ENCODE results near the gene MEFV. TPM values are rescaled to one million over a fixed set of nuclear protein-coding genes. Genes with fewer than 3 reads are reported as not detected.

The MEFV gene
- polyA plus RNA-seq, 1 donor, result 0.45 TPM

- H3K27ac ChIP-seq (ENCODE audit: low read length), result no peak overlapping the region
- DNase-seq, result no peak
- H3K9me3 ChIP-seq (ENCODE audit: control insufficient read depth, low read depth, low read length), result no peaks in the 10 kb centered on the region
- no peaks in the 10 kb centered on the region for H3K36me3 ChIP-seq (ENCODE audit: control insufficient read depth, insufficient read depth, low read length)
- no CpG with 5 or more reads among the region's 5 CpGs for WGBS (ENCODE audit: insufficient coverage, low lambda C conversion rate)
- no peak overlapping the region for H3K4me3 ChIP-seq (ENCODE audit: low read length)
- no peaks in the 10 kb centered on the region for H3K27me3 ChIP-seq (ENCODE audit: control insufficient read depth, insufficient read depth, low read length)
- no peaks in the 10 kb centered on the region for H3K4me1 ChIP-seq (ENCODE audit: control insufficient read depth, insufficient read depth, low read length)
These were observed 7.8 kb downstream of the MEFV start for GRCh38 chr16:3248596-3248995.

- H3K27ac ChIP-seq (ENCODE audit: low read length), result no peak overlapping the region
- H3K9me3 ChIP-seq (ENCODE audit: control insufficient read depth, low read depth, low read length), result no peaks in the 10 kb centered on the region
- no peaks in the 10 kb centered on the region for H3K36me3 ChIP-seq (ENCODE audit: control insufficient read depth, insufficient read depth, low read length)
- H3K4me3 ChIP-seq (ENCODE audit: low read length), result no peak overlapping the region
- no peak for DNase-seq
- no peaks in the 10 kb centered on the region for H3K4me1 ChIP-seq (ENCODE audit: control insufficient read depth, insufficient read depth, low read length)
- WGBS (ENCODE audit: insufficient coverage, low lambda C conversion rate), result no CpG with 5 or more reads among the region's 10 CpGs
- H3K27me3 ChIP-seq (ENCODE audit: control insufficient read depth, insufficient read depth, low read length), result no peaks in the 10 kb centered on the region
These were observed 9.6 kb downstream of the MEFV start for GRCh38 chr16:3246876-3247275.

GRCh38 chr16:3246002-3246401 is 10.4 kb downstream of the MEFV start:
- no peak overlapping the region for H3K4me3 ChIP-seq (ENCODE audit: low read length)
- H3K36me3 ChIP-seq (ENCODE audit: control insufficient read depth, insufficient read depth, low read length), result no peaks in the 10 kb centered on the region
- no peaks in the 10 kb centered on the region for H3K27me3 ChIP-seq (ENCODE audit: control insufficient read depth, insufficient read depth, low read length)
- H3K9me3 ChIP-seq (ENCODE audit: control insufficient read depth, low read depth, low read length), result no peaks in the 10 kb centered on the region
- no peak overlapping the region for H3K27ac ChIP-seq (ENCODE audit: low read length)
- no peaks in the 10 kb centered on the region for H3K4me1 ChIP-seq (ENCODE audit: control insufficient read depth, insufficient read depth, low read length)
- DNase-seq, result no peak
- WGBS (ENCODE audit: insufficient coverage, low lambda C conversion rate), result 80% methylated on average over 1 of the region's 7 CpGs

GRCh38 chr16:3243882-3244281 is 12.6 kb downstream of the MEFV start:
- Histone ChIP-seq H3K27ac (ENCODE audit: low read length) (no peak overlapping the region), H3K4me3 (ENCODE audit: low read length) (no peak overlapping the region), H3K9me3 (ENCODE audit: control insufficient read depth, low read depth, low read length) (no peaks in the 10 kb centered on the region), H3K27me3 (ENCODE audit: control insufficient read depth, insufficient read depth, low read length) (no peaks in the 10 kb centered on the region), H3K36me3 (ENCODE audit: control insufficient read depth, insufficient read depth, low read length) (no peaks in the 10 kb centered on the region), H3K4me1 (ENCODE audit: control insufficient read depth, insufficient read depth, low read length) (no peaks in the 10 kb centered on the region)
- WGBS (ENCODE audit: insufficient coverage, low lambda C conversion rate), result 100% methylated on average over 1 of the region's 6 CpGs
- no peak for DNase-seq

- no CpG with 5 or more reads among the region's 11 CpGs for WGBS (ENCODE audit: insufficient coverage, low lambda C conversion rate)
These were observed 13.7 kb downstream of the MEFV start for GRCh38 chr16:3242709-3243108.

GRCh38 chr16:3241761-3242160 is 14.7 kb downstream of the MEFV start:
- Histone ChIP-seq H3K27ac (ENCODE audit: low read length) (no peak overlapping the region), H3K27me3 (ENCODE audit: control insufficient read depth, insufficient read depth, low read length) (no peaks in the 10 kb centered on the region), H3K4me3 (ENCODE audit: low read length) (no peak overlapping the region), H3K9me3 (ENCODE audit: control insufficient read depth, low read depth, low read length) (no peaks in the 10 kb centered on the region), H3K36me3 (ENCODE audit: control insufficient read depth, insufficient read depth, low read length) (no peaks in the 10 kb centered on the region), H3K4me1 (ENCODE audit: control insufficient read depth, insufficient read depth, low read length) (no peaks in the 10 kb centered on the region)
- WGBS (ENCODE audit: insufficient coverage, low lambda C conversion rate), result no CpG with 5 or more reads among the region's 5 CpGs
- DNase-seq, result no peak

More at GRCh38 chr16:3242709-3243108, 13.7 kb downstream of the MEFV start:
- no peak for DNase-seq
- H3K9me3 ChIP-seq (ENCODE audit: control insufficient read depth, low read depth, low read length), result no peaks in the 10 kb centered on the region
- no peaks in the 10 kb centered on the region for H3K4me1 ChIP-seq (ENCODE audit: control insufficient read depth, insufficient read depth, low read length)
- no peaks in the 10 kb centered on the region for H3K27me3 ChIP-seq (ENCODE audit: control insufficient read depth, insufficient read depth, low read length)
- H3K4me3 ChIP-seq (ENCODE audit: low read length), result no peak overlapping the region
- no peaks in the 10 kb centered on the region for H3K36me3 ChIP-seq (ENCODE audit: control insufficient read depth, insufficient read depth, low read length)
- no peak overlapping the region for H3K27ac ChIP-seq (ENCODE audit: low read length)

- H3K27ac ChIP-seq (ENCODE audit: low read length), result no peak overlapping the region
- no peak overlapping the region for H3K4me3 ChIP-seq (ENCODE audit: low read length)
- peaks cover 22% of the 10 kb centered on the region for H3K36me3 ChIP-seq (ENCODE audit: control insufficient read depth, insufficient read depth, low read length)
- no peak for DNase-seq
- H3K27me3 ChIP-seq (ENCODE audit: control insufficient read depth, insufficient read depth, low read length), result no peaks in the 10 kb centered on the region
- H3K4me1 ChIP-seq (ENCODE audit: control insufficient read depth, insufficient read depth, low read length), result peaks cover 5% of the 10 kb centered on the region
- WGBS (ENCODE audit: insufficient coverage, low lambda C conversion rate), result 89% methylated on average over 13 of the region's 29 CpGs
- peaks cover 2% of the 10 kb centered on the region for H3K9me3 ChIP-seq (ENCODE audit: control insufficient read depth, low read depth, low read length)
These were observed 20.4 kb downstream of the MEFV start for GRCh38 chr16:3235856-3236669.

- Histone ChIP-seq H3K27ac (ENCODE audit: low read length) (peak within 1 kb of the TSS; percentile 87), H3K4me1 (ENCODE audit: control insufficient read depth, insufficient read depth, low read length) (peaks cover 5% of the 10 kb centered on the region), H3K27me3 (ENCODE audit: control insufficient read depth, insufficient read depth, low read length) (no peaks in the 10 kb centered on the region), H3K36me3 (ENCODE audit: control insufficient read depth, insufficient read depth, low read length) (peaks cover 31% of the 10 kb centered on the region), H3K9me3 (ENCODE audit: control insufficient read depth, low read depth, low read length) (peaks cover 3% of the 10 kb centered on the region), H3K4me3 (ENCODE audit: low read length) (peak within 1 kb of the TSS; percentile 73)
- WGBS (ENCODE audit: insufficient coverage, low lambda C conversion rate), result no CpG with 5 or more reads among the region's 59 CpGs
- DNase-seq, result peak; percentile 95 to 98
These were observed 21.4 kb downstream of the MEFV start, which contains the start of gene ZNF200 for GRCh38 chr16:3234857-3235561. Gene ZNF200 (minus strand): TSS chr16:3235158. CDS start chr16:3233755, 1,403 bp downstream.

- Histone ChIP-seq H3K9me3 (ENCODE audit: control insufficient read depth, low read depth, low read length) (peaks cover 8% of the 10 kb centered on the region), H3K36me3 (ENCODE audit: control insufficient read depth, insufficient read depth, low read length) (peaks cover 35% of the 10 kb centered on the region)
- WGBS (ENCODE audit: insufficient coverage, low lambda C conversion rate), result no CpG with 5 or more reads among the region's 18 CpGs
These were observed 21.9 kb downstream of the MEFV start for GRCh38 chr16:3234543-3234856.

GRCh38 chr16:3223913-3224515 is 32.4 kb downstream of the MEFV start:
- DNase-seq, result no peak
- H3K4me1 ChIP-seq (ENCODE audit: control insufficient read depth, insufficient read depth, low read length), result no peaks in the 10 kb centered on the region
- H3K27ac ChIP-seq (ENCODE audit: low read length), result no peak overlapping the region
- no peaks in the 10 kb centered on the region for H3K27me3 ChIP-seq (ENCODE audit: control insufficient read depth, insufficient read depth, low read length)
- H3K9me3 ChIP-seq (ENCODE audit: control insufficient read depth, low read depth, low read length), result peaks cover 54% of the 10 kb centered on the region
- 100% methylated on average over 3 of the region's 10 CpGs for WGBS (ENCODE audit: insufficient coverage, low lambda C conversion rate)
- H3K36me3 ChIP-seq (ENCODE audit: control insufficient read depth, insufficient read depth, low read length), result peaks cover 41% of the 10 kb centered on the region
- no peak overlapping the region for H3K4me3 ChIP-seq (ENCODE audit: low read length)

More at GRCh38 chr16:3234543-3234856, 21.9 kb downstream of the MEFV start:
- Histone ChIP-seq H3K27ac (ENCODE audit: low read length) (peak overlapping the region; percentile 87), H3K27me3 (ENCODE audit: control insufficient read depth, insufficient read depth, low read length) (no peaks in the 10 kb centered on the region), H3K4me3 (ENCODE audit: low read length) (peak overlapping the region; percentile 73), H3K4me1 (ENCODE audit: control insufficient read depth, insufficient read depth, low read length) (peaks cover 5% of the 10 kb centered on the region)
- DNase-seq, result no peak

Data from large intestine (tissue), 3 donors.